ENCODE results near the gene CHRM2. TPM values are rescaled to one million over a fixed set of nuclear protein-coding genes. Genes with fewer than 3 reads are reported as not detected.

CHRM2 gene
- total and polyA plus RNA-seq, 7 donors = under 0.01 to 121 (median 97.3) TPM; not detected in 1

GRCh38 chr7:136923111-136923667 lies 54.7 kb downstream of the CHRM2 start:
- WGBS, 2 donors = 53 to 62% methylated on average over 3 of the region's 3 CpGs

DNA sequence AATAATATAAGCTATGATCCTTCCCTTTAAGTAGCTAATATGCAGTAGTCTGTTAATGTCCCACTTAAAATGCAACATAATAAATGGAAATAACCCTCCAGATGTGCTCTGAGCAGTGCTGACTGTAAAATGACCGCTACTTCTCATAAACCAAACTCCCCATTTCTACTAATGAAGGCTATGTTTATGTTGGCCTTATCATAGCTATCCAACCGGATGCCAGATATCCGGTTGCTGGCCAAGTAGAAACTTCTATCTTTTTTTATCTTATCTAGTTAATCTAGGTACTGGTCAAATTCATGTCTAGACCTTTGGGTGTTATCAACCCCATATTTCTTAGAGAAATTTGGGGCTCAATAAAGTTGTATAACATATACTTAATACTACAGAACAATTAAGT lies 56.6 kb downstream of the CHRM2 start:
- no peaks in the 10 kb centered on the region for H3K27me3 ChIP-seq
- no peak overlapping the region for H3K4me3 ChIP-seq
- H3K27ac ChIP-seq = peak overlapping the region in 1 of 4 donors; percentile 6
- 29 to 47% methylated on average over 3 of the region's 3 CpGs for WGBS, 2 donors
- TF ChIP-seq CTCF (IDR thresholded peaks at IDR 0.05) = no peak
- TF ChIP-seq POLR2A (IDR thresholded peaks at IDR 0.05) = no peak
- no peak for TF ChIP-seq POLR2AphosphoS5 (IDR thresholded peaks at IDR 0.05)
- TF ChIP-seq EP300 (IDR thresholded peaks at IDR 0.05) = no peak
- no peaks in the 10 kb centered on the region for H3K9me3 ChIP-seq
- intact Hi-C loops (cut with DNase I) = no loop called here
- DNase-seq = no peak
- H3K36me3 ChIP-seq = peaks cover 0 to 6% (median 0%) of the 10 kb centered on the region in 4 donors
- peaks cover 0 to 34% (median 30%) of the 10 kb centered on the region in 4 donors for H3K4me1 ChIP-seq

More at GRCh38 chr7:136923111-136923667, 54.7 kb downstream of the CHRM2 start:
- Histone ChIP-seq H3K4me1 (peaks cover 0 to 34% (median 30%) of the 10 kb centered on the region in 4 donors), H3K9me3 (no peaks in the 10 kb centered on the region), H3K36me3 (peaks cover 0 to 6% (median 0%) of the 10 kb centered on the region in 4 donors), H3K4me3 (no peak overlapping the region), H3K27ac (no peak overlapping the region), H3K27me3 (no peaks in the 10 kb centered on the region)
- TF ChIP-seq EP300 (IDR thresholded peaks at IDR 0.05) = no peak
- no peak for TF ChIP-seq POLR2A (IDR thresholded peaks at IDR 0.05)
- TF ChIP-seq CTCF (IDR thresholded peaks at IDR 0.05) = no peak
- no peak for TF ChIP-seq POLR2AphosphoS5 (IDR thresholded peaks at IDR 0.05)
- DNase-seq = no peak
- intact Hi-C loops (cut with DNase I) = no loop called here

GRCh38 chr7:136925556-136925955 lies 57.1 kb downstream of the CHRM2 start:
- no peaks in the 10 kb centered on the region for H3K9me3 ChIP-seq
- H3K4me3 ChIP-seq = no peak overlapping the region
- TF ChIP-seq EP300 (IDR thresholded peaks at IDR 0.05) = no peak
- TF ChIP-seq CTCF (IDR thresholded peaks at IDR 0.05) = no peak
- TF ChIP-seq POLR2AphosphoS5 (IDR thresholded peaks at IDR 0.05) = no peak
- TF ChIP-seq POLR2A (IDR thresholded peaks at IDR 0.05) = no peak
- no peak overlapping the region for H3K27ac ChIP-seq
- peaks cover 0 to 34% (median 30%) of the 10 kb centered on the region in 4 donors for H3K4me1 ChIP-seq
- DNase-seq = no peak
- H3K27me3 ChIP-seq = no peaks in the 10 kb centered on the region
- intact Hi-C loops (cut with DNase I) = no loop called here
- peaks cover 0 to 5% (median 0%) of the 10 kb centered on the region in 4 donors for H3K36me3 ChIP-seq

- no peaks in the 10 kb centered on the region for H3K36me3 ChIP-seq
- no peaks in the 10 kb centered on the region for H3K27me3 ChIP-seq
- H3K9me3 ChIP-seq = no peaks in the 10 kb centered on the region
- H3K4me1 ChIP-seq = no peaks in the 10 kb centered on the region
- no peak for DNase-seq
- H3K4me3 ChIP-seq = no peak overlapping the region
- no peak for TF ChIP-seq POLR2AphosphoS5 (IDR thresholded peaks at IDR 0.05)
- TF ChIP-seq POLR2A (IDR thresholded peaks at IDR 0.05) = no peak
- no peak for TF ChIP-seq EP300 (IDR thresholded peaks at IDR 0.05)
- TF ChIP-seq CTCF (IDR thresholded peaks at IDR 0.05) = no peak
- no peak overlapping the region for H3K27ac ChIP-seq
- WGBS, 2 donors = 63 to 82% methylated on average over 3 of the region's 3 CpGs
- intact Hi-C loops (cut with DNase I) = no loop called here
These were observed 62.9 kb downstream of the CHRM2 start for GRCh38 chr7:136931169-136931867.

Measured in sigmoid colon (tissue), 7 donors.